ENCODE results near the gene TEX48.

GRCh38 chr9:114643896-114644295 lies 38.1 kb downstream of the TEX48 start:
- no peak for TF ChIP-seq EP300 (conservative IDR thresholded peaks at IDR 0.05; ENCODE audit: poor library complexity, severe bottlenecking)
- TF ChIP-seq CTCF (IDR thresholded peaks at IDR 0.05; ENCODE audit: poor library complexity, severe bottlenecking) = no peak
- TF ChIP-seq POLR2AphosphoS5 (IDR thresholded peaks at IDR 0.05) = no peak
